GM10248 (cell line): Measurements from ENCODE around the gene NUDT1.

Experiments
- CTCF ChIA-PET: fragments of 300-600 bp; sonication (Branson Sonifier 250); formaldehyde crosslinking; extraction: SDS; loops from one replicate; lab custom pipeline; 2021; ENCODE audit warnings: antibody characterized with exemption; lab: Yijun Ruan, JAX
- POLR2A ChIA-PET: fragments of 350-650 bp; sonication (Branson Sonifier 250); formaldehyde crosslinking; extraction: SDS; loops from one replicate; lab custom pipeline; 2020; ENCODE audit warnings: antibody characterized with exemption; lab: Yijun Ruan, JAX
- DNase-seq: peaks from one replicate; pipeline ENCODE4 v3.0.0; 2012; ENCODE audit errors: extremely low spot score
- CTCF ChIP-seq: IDR thresholded peaks from 2 replicates; pipeline ENCODE4 v1.5.1; 2012; ENCODE audit warnings: mild to moderate bottlenecking, low read depth; ENCODE audit errors: extremely low read depth, missing control alignments, control extremely low read depth

Gene NUDT1

GRCh38 chr7:2242541-2243429 is 759 bp downstream of the NUDT1 start:
- no peak for DNase-seq
- no peak for TF ChIP-seq CTCF
- ChIA-PET POLR2A (interaction anchor here (0.6 to 1.2 kb wide), 4 partner anchors 10 to 164 kb away, joined by 3 to 7 read pairs (median 3); partner anchors contain the start of gene MAD1L1), CTCF (interaction anchor here (1.0 to 1.9 kb wide), 3 partner anchors 10 to 77 kb away, joined by 3 to 6 read pairs (median 6); partner anchors contain the start of gene MAD1L1)

GRCh38 chr7:2243458-2243857 is 1.4 kb downstream of the NUDT1 start:
- ChIA-PET POLR2A (interaction anchor here (0.7 kb wide), 1 partner anchor 97 kb away, joined by 7 read pairs; no protein-coding TSS in a partner anchor), CTCF (no interaction called here)
- no peak for DNase-seq
- TF ChIP-seq CTCF, result no peak

- no peak for DNase-seq
- POLR2A ChIA-PET, result no interaction called here
- CTCF ChIA-PET, result interaction anchor here (2.9 kb wide), 1 partner anchor 103 kb away, joined by 8 read pairs; no protein-coding TSS in a partner anchor
- no peak for TF ChIP-seq CTCF
These were observed 2.5 kb downstream of the NUDT1 start for GRCh38 chr7:2244404-2244995.

- no peak for DNase-seq
- POLR2A ChIA-PET, result no interaction called here
- TF ChIP-seq CTCF, result no peak
- CTCF ChIA-PET, result interaction anchor here (0.6 to 2.9 kb wide), 4 partner anchors 9 to 193 kb away, joined by 3 to 8 read pairs (median 3); no protein-coding TSS in a partner anchor
These were observed 4.1 kb downstream of the NUDT1 start for GRCh38 chr7:2245883-2246675.

- DNase-seq, result peak; percentile 68
- POLR2A ChIA-PET, result no interaction called here
These were observed 5.3 kb downstream of the NUDT1 start for GRCh38 chr7:2247141-2247995.

More at GRCh38 chr7:2247141-2247995, 5.3 kb downstream of the NUDT1 start:
- TF ChIP-seq CTCF, result peak; percentile 83
- CTCF ChIA-PET, result interaction anchor here (0.8 to 4.9 kb wide), 9 partner anchors 10 to 666 kb away, joined by 3 to 34 read pairs (median 8); no protein-coding TSS in a partner anchor
